Measurements from ENCODE around the gene SARM1.

GRCh38 chr17:28344011-28344410 lies 27.5 kb upstream of the SARM1 start:
- TF ChIP-seq, protein P1, sequence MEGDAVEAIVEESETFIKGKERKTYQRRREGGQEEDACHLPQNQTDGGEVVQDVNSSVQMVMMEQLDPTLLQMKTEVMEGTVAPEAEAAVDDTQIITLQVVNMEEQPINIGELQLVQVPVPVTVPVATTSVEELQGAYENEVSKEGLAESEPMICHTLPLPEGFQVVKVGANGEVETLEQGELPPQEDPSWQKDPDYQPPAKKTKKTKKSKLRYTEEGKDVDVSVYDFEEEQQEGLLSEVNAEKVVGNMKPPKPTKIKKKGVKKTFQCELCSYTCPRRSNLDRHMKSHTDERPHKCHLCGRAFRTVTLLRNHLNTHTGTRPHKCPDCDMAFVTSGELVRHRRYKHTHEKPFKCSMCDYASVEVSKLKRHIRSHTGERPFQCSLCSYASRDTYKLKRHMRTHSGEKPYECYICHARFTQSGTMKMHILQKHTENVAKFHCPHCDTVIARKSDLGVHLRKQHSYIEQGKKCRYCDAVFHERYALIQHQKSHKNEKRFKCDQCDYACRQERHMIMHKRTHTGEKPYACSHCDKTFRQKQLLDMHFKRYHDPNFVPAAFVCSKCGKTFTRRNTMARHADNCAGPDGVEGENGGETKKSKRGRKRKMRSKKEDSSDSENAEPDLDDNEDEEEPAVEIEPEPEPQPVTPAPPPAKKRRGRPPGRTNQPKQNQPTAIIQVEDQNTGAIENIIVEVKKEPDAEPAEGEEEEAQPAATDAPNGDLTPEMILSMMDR (conservative IDR thresholded peaks at IDR 0.05), result no peak
- TF ChIP-seq EZH2 (IDR thresholded peaks at IDR 0.05; ENCODE audit: low read depth), result no peak

Data from PC-9 (cell line).